ENCODE results near the gene BANF2.

DNA sequence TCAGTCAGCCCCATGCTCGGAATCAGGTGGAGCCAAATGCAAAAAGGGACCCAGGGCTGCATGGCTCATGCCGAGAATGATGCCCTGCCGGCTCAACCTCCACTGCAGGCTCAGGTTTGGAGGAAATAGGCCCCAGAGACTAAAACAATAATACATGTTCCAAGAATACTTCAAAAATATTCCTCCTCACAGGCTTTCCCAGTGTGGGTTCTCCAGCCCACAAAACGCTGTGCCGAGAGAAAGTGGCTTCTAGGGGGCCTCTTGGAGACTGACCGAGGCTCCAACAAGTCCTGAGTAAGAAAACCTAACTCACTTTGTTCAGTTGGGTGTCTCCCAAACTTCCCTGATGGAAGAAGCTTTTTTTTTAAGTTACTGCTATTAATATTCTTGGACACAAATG is 73.9 kb downstream of the BANF2 start:
- TF ChIP-seq POLR2A (IDR thresholded peaks at IDR 0.05; ENCODE audit: extremely low read depth, insufficient read length): no peak
- TF ChIP-seq, protein P1, sequence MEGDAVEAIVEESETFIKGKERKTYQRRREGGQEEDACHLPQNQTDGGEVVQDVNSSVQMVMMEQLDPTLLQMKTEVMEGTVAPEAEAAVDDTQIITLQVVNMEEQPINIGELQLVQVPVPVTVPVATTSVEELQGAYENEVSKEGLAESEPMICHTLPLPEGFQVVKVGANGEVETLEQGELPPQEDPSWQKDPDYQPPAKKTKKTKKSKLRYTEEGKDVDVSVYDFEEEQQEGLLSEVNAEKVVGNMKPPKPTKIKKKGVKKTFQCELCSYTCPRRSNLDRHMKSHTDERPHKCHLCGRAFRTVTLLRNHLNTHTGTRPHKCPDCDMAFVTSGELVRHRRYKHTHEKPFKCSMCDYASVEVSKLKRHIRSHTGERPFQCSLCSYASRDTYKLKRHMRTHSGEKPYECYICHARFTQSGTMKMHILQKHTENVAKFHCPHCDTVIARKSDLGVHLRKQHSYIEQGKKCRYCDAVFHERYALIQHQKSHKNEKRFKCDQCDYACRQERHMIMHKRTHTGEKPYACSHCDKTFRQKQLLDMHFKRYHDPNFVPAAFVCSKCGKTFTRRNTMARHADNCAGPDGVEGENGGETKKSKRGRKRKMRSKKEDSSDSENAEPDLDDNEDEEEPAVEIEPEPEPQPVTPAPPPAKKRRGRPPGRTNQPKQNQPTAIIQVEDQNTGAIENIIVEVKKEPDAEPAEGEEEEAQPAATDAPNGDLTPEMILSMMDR (IDR thresholded peaks at IDR 0.05; ENCODE audit: low read depth, low read length): no peak
- TF ChIP-seq MYC (IDR thresholded peaks at IDR 0.05; ENCODE audit: low read depth, low read length): no peak
